ENCODE data around the gene LGALS7. TPM values are rescaled to one million over a fixed set of nuclear protein-coding genes. Genes with fewer than 3 reads are reported as not detected.
"Not testable (repeated sequence)": the region's sequence is repeated elsewhere in the genome, so short reads cannot be mapped to it uniquely, and the experiment has no call there.

The LGALS7 gene
- total and polyA plus RNA-seq, 7 donors, result not detected

GRCh38 chr19:38792250-38793111, 19.2 kb upstream of the LGALS7 start:
- H3K9me3 ChIP-seq, result no peaks in the 10 kb centered on the region
- H3K4me1 ChIP-seq, result peaks cover 0 to 8% (median 2%) of the 10 kb centered on the region in 4 donors
- H3K36me3 ChIP-seq, result no peaks in the 10 kb centered on the region
- H3K27ac ChIP-seq, result peak overlapping the region in 1 of 4 donors; percentile 10
- peak overlapping the region in 2 of 4 donors; percentile 5 to 32 for H3K4me3 ChIP-seq
- TF ChIP-seq POLR2AphosphoS5 (IDR thresholded peaks at IDR 0.05), result no peak
- TF ChIP-seq, protein P1, sequence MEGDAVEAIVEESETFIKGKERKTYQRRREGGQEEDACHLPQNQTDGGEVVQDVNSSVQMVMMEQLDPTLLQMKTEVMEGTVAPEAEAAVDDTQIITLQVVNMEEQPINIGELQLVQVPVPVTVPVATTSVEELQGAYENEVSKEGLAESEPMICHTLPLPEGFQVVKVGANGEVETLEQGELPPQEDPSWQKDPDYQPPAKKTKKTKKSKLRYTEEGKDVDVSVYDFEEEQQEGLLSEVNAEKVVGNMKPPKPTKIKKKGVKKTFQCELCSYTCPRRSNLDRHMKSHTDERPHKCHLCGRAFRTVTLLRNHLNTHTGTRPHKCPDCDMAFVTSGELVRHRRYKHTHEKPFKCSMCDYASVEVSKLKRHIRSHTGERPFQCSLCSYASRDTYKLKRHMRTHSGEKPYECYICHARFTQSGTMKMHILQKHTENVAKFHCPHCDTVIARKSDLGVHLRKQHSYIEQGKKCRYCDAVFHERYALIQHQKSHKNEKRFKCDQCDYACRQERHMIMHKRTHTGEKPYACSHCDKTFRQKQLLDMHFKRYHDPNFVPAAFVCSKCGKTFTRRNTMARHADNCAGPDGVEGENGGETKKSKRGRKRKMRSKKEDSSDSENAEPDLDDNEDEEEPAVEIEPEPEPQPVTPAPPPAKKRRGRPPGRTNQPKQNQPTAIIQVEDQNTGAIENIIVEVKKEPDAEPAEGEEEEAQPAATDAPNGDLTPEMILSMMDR (IDR thresholded peaks at IDR 0.05), result peak in 1 of 4 experiments; percentile 28
- no peak for TF ChIP-seq EP300 (IDR thresholded peaks at IDR 0.05)
- H3K27me3 ChIP-seq, result no peaks in the 10 kb centered on the region
- intact Hi-C loops (cut with DNase I), result no loop called here
- peak; percentile 73 for DNase-seq
- WGBS, 2 donors, result 12% methylated on average over 66 of the region's 71 CpGs

GRCh38 chr19:38791451-38792064, 18.2 kb upstream of the LGALS7 start:
- H3K9me3 ChIP-seq; H3K27ac ChIP-seq; DNase-seq; H3K4me1 ChIP-seq; intact Hi-C loops (cut with DNase I); H3K27me3 ChIP-seq; H3K36me3 ChIP-seq: not testable (repeated sequence)
- H3K4me3 ChIP-seq, result peak overlapping the region in 2 of 4 donors; percentile 25 to 32
- WGBS, 2 donors, result no CpG with 5 or more reads among the region's 40 CpGs

DNA sequence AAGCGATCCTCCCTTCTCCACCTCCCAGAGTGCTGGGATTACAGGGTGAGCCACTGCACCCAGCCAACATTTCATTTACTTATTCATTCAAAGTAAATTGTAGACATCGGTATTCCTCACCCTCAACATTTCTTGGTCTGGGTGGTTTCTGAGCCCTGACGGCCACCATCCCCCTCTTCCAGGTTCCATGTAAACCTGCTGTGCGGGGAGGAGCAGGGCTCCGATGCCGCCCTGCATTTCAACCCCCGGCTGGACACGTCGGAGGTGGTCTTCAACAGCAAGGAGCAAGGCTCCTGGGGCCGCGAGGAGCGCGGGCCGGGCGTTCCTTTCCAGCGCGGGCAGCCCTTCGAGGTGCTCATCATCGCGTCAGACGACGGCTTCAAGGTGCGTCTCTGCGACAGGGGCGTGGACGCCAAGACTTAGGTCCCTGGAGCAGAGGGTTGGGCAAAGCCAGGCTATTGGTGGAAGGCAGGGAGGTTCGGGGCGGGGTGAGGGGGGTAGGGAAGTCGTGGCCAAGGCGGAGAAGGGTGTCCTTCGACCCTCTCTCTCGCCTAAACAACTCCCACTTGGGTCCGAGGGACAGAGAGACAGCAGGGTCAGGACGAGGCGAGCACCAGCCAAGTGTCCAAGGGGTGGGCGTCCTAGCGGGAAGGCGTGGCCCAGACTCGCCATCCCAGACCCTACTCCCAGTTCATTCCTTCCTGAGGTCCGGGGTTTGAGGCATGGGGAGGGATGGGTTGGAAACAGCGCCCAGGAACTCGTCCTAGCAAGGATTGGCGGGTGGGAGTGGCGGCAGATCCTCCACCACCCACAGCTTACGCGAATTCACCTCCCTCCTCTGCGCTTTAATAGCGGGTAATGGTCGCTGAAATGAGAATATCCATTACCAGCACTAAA, 17.4 kb upstream of the LGALS7 start:
- H3K4me1 ChIP-seq; H3K27ac ChIP-seq; H3K27me3 ChIP-seq; H3K9me3 ChIP-seq; intact Hi-C loops (cut with DNase I); H3K36me3 ChIP-seq: not testable (repeated sequence)
- WGBS, 2 donors, result 61 to 67% methylated on average over 16 to 19 of the region's 49 CpGs
- DNase-seq, result peak; percentile 25
- H3K4me3 ChIP-seq, result peak overlapping the region in 2 of 4 donors; percentile 25 to 32

- TF ChIP-seq POLR2AphosphoS5 (IDR thresholded peaks at IDR 0.05), result no peak
- TF ChIP-seq POLR2A (IDR thresholded peaks at IDR 0.05), result no peak
- no peak for TF ChIP-seq EP300 (IDR thresholded peaks at IDR 0.05)
- TF ChIP-seq, protein P1 (IDR thresholded peaks at IDR 0.05), result no peak
- H3K27ac ChIP-seq, result no peak within 1 kb of the TSS
- H3K4me1 ChIP-seq, result peaks cover 0 to 8% (median 2%) of the 10 kb centered on the region in 4 donors
- no peaks in the 10 kb centered on the region for H3K36me3 ChIP-seq
- H3K27me3 ChIP-seq, result no peaks in the 10 kb centered on the region
- no peaks in the 10 kb centered on the region for H3K9me3 ChIP-seq
- intact Hi-C loops (cut with DNase I), result no loop called here
- H3K4me3 ChIP-seq, result no peak within 1 kb of the TSS
- DNase-seq, result peak; percentile 58
- WGBS, 2 donors, result 65 to 72% methylated on average over 13 to 14 of the region's 17 CpGs
Observed at GRCh38 chr19:38788478-38789243, 15.3 kb upstream of the LGALS7 start, which contains the start of gene LGALS7B. TSS of gene LGALS7B (plus strand) at chr19:38789200. CDS start at chr19:38789227, 27 bp downstream.

- Histone ChIP-seq H3K27me3 (peaks cover 0 to 1% (median 0%) of the 10 kb centered on the region in 3 donors), H3K36me3 (no peaks in the 10 kb centered on the region), H3K9me3 (no peaks in the 10 kb centered on the region), H3K27ac (no peak overlapping the region), H3K4me3 (no peak overlapping the region), H3K4me1 (no peaks in the 10 kb centered on the region)
- TF ChIP-seq, protein P1 (IDR thresholded peaks at IDR 0.05), result no peak
- no peak for TF ChIP-seq POLR2AphosphoS5 (IDR thresholded peaks at IDR 0.05)
- TF ChIP-seq POLR2A (IDR thresholded peaks at IDR 0.05), result no peak
- no peak for TF ChIP-seq EP300 (IDR thresholded peaks at IDR 0.05)
- WGBS, 2 donors, result 89% methylated on average over 11 of the region's 11 CpGs
- intact Hi-C loops (cut with DNase I), result no loop called here
- no peak for DNase-seq
Observed at GRCh38 chr19:38786572-38787265, 13.4 kb upstream of the LGALS7 start.

GRCh38 chr19:38786061-38786460, 12.7 kb upstream of the LGALS7 start:
- DNase-seq; intact Hi-C loops (cut with DNase I): not testable (repeated sequence)
- 94% methylated on average over 3 of the region's 3 CpGs for WGBS, 2 donors

More at GRCh38 chr19:38786061-38786460, 12.7 kb upstream of the LGALS7 start:
- not testable (repeated sequence) for H3K4me3 ChIP-seq, H3K27ac ChIP-seq, H3K9me3 ChIP-seq, H3K27me3 ChIP-seq, H3K36me3 ChIP-seq, H3K4me1 ChIP-seq
